GM13976 (cell line): ENCODE results near the gene NMT1.
"Not testable (repeated sequence)": the region's sequence is repeated elsewhere in the genome, so short reads cannot be mapped to it uniquely, and the experiment has no call there.

Source experiments
- DNase-seq: peaks from one replicate; pipeline ENCODE4 v3.0.0; 2012; ENCODE audit warnings: low spot score
- in situ Hi-C: fragments of 300-500 bp; cut with MboI; formaldehyde crosslinking; loops from one replicate; pipeline ENCODE4 v1.12.0; 2022; ENCODE audit warnings: low sequenced_read_pairs, mixed read lengths, inconsistent platforms; ENCODE audit not compliant: unreplicated experiment
- TF ChIP-seq, protein P1 (sequence below): IDR thresholded peaks from 2 replicates; pipeline ENCODE4 v1.5.1; 2012; ENCODE audit warnings: borderline replicate concordance, mild to moderate bottlenecking; ENCODE audit not compliant: insufficient read depth; ENCODE audit errors: extremely low read depth, missing control alignments, control extremely low read depth

NMT1 gene

DNA sequence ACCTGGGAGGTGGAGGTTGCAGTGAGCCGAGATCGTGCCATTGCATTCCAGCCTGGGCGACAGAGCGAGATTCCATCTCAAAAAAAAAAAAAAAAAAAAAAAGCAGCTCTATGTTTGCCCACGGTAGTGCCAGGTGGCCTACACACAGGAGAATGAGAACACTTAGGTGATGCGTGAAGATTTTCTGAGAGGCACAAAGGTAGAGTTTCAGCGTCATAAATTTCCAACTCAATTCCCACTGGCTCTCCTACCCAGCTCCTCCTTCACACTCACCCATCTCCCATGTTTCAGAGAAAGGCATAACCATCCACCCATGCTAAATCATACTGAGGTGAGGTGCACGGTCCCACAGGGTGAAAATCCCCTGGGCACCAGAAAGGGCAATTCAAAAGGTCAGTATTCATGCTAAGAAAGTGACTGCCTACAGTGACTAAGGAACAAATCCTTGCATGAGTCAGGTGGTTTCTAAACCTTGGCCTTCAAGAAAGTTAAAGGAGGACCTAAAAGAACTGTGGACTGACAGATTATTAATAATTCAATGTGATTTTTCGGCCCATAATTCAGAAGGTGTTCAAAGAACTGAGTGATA lies 14.5 kb upstream of the NMT1 start:
- in situ Hi-C loops = no loop called here
- TF ChIP-seq, protein P1, sequence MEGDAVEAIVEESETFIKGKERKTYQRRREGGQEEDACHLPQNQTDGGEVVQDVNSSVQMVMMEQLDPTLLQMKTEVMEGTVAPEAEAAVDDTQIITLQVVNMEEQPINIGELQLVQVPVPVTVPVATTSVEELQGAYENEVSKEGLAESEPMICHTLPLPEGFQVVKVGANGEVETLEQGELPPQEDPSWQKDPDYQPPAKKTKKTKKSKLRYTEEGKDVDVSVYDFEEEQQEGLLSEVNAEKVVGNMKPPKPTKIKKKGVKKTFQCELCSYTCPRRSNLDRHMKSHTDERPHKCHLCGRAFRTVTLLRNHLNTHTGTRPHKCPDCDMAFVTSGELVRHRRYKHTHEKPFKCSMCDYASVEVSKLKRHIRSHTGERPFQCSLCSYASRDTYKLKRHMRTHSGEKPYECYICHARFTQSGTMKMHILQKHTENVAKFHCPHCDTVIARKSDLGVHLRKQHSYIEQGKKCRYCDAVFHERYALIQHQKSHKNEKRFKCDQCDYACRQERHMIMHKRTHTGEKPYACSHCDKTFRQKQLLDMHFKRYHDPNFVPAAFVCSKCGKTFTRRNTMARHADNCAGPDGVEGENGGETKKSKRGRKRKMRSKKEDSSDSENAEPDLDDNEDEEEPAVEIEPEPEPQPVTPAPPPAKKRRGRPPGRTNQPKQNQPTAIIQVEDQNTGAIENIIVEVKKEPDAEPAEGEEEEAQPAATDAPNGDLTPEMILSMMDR = no peak
- no peak for DNase-seq

DNA sequence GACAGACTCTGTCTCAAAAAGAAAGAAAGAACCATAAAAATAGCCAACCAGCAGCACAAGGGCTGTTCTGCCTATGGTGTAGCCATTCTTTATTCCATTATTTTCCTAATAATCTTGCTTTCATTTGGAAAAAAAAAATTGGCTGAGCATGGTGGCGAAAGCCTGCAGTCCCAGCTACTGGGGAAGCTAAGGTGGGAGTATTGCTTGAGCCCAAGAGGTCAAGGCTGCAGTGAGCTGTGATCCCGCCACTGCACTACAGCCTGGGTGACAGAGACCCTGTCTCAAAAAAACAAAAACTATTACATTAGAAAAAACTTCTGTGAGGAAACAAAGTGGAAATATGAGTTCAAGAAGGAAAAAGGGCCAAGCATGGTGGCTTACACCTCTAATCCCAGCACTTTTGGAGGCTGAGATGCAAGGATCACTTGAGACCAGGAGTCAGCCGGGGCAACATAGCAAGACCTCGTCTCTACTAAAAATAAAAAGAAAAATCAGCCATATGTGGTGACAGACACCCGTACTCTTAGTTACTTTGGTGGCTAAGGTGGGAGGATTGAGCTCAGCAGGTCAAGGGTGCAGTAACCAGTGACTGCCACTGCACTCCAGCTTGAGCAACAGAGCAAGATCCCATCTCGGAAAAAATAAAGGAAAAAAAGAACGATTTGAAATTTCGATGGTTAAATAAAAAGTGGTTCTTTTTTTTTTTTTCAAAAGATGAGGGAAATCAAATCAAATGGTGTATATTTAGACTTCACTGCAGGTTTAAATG lies 12.1 kb upstream of the NMT1 start:
- in situ Hi-C loops = no loop called here
- no peak for DNase-seq
- TF ChIP-seq, protein P1 = peak; percentile 5

DNA sequence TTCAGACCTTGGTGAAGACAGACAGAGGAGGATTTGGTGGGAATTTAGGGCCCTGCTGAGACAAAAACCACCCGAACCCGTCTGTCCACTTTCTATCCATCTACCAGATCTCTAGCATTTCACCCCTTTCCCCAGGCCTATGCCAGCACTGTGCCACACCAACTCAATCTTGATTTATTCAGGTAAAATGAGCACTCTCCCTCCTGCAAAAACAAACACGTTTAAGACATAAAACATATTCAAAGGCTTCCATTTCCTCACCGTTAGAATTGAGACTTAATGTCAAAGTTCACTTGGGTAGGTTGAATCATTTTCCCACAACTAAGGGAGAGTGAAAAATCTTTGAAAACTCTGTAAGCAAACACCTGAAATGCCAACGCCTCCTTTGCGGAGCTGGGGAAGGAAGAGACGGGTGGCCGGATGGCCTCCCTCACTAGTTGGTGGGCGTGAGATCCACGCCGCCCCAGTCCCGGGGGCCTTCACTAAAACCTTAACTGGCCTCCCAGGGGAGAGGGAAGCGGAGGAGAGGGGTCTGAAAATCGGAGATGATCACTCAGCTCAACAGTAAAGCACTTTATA lies 10.5 kb upstream of the NMT1 start:
- DNase-seq = peak; percentile 52
- in situ Hi-C loops = no loop called here

DNA sequence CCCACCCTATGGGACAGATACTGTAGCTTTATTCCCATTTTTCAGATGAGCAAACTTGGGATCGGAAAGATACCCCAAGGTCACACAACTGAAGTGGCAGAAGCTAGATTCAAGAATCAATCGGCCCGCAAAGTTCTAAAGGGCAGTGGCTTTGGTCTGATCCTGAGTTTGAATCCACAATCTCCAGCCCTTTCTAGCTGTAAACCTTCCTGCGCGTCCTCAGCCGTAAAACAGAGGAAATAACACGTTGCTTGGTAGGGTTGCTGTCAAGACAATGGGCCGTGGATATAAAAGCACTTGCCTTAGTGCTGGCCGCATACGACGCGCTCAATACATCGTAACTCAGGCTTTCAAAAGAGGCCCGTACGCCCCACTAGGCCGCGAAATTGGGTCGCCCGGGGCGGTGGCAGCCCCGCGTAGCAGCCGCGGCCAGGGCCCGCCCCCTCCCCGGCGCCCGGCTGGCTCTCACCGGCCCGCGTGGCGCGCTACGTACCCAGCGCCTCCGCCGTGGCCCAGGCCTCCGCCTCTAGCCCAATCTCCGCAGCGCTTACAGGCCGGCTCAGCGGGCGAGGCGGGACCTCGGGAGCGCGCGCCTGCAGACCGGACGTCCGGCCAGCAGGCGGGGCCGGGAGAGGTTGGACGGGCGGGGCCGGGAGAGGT lies 9.9 kb upstream of the NMT1 start, which contains the start of gene DCAKD:
TSS of gene DCAKD (minus strand) at position 573 of the 660 bp plus-strand sequence. CDS start 16,747 bp downstream, outside the sequence.
- in situ Hi-C loops = no loop called here
- peak; percentile 95 for DNase-seq
- TF ChIP-seq, protein P1 = no peak

More for the DNA sequence above, 10.5 kb upstream of the NMT1 start:
- TF ChIP-seq, protein P1 = no peak

DNA sequence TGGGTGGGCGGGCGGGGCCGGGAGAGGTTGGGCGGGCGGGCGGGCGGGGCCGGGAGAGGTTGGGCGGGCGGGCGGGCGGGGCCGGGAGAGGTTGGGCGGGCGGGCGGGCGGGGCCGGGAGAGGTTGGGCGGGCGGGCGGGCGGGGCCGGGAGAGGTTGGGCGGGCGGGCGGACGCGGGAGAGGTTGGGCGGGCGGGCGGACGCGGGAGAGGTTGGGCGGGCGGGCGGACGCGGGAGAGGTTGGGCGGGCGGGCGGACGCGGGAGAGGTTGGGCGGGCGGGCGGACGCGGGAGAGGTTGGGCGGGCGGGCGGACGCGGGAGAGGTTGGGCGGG lies 9.4 kb upstream of the NMT1 start:
- DNase-seq, in situ Hi-C loops: not testable (repeated sequence)

DNA sequence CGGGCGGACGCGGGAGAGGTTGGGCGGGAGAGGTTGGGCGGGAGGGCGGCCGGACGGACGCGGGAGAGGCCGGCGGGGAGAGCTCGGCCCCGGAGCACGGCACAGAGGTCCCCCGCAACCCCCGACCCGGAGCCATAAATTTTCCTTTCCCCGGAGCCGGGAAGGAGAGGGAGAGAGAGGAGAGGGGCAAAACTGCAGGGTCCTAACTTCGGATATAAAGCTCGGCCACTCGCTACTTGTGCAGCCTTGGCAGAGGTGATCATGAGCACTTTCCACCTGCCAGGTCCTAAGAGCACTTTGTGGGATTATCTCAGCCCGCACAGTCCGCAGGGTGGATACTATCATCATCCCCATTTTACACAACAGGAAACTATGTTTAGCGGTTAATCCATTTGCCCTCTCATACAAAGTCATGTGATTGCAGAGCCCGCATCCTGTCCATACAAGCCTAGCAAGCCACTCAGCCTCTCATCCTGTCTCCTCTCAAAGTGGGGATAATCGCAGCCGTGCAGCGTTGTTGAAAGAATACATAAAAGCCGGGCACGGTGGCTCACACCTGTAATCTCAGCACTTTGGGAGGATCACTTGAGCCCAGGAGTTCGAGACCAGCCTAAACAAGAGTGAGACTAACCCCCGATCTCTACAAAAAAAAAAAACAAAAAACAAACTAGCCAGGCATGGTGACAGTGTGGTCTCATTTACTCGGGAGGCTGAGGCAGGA lies 8.9 kb upstream of the NMT1 start:
- DNase-seq = peak; percentile 48
- TF ChIP-seq, protein P1 = no peak
- in situ Hi-C loops = no loop called here
